SKM-1 treated with dmso at 0.1 percent for 144 hours (cell line): ENCODE data around the gene TSSC4.

Experiments
- DNase-seq: peaks from one replicate; lab custom pipeline; 2025; ENCODE audit not compliant: unreplicated experiment; lab: John Stamatoyannopoulos, UW

The TSSC4 gene

GRCh38 chr11:2385156-2386151 lies 15.1 kb upstream of the TSSC4 start:
- no peak for DNase-seq

- no peak for DNase-seq
Measured at GRCh38 chr11:2386591-2386990, 14.0 kb upstream of the TSSC4 start.

- DNase-seq = no peak
Measured at GRCh38 chr11:2387266-2387987, 13.1 kb upstream of the TSSC4 start.

GRCh38 chr11:2388431-2389376 lies 11.8 kb upstream of the TSSC4 start:
- no peak for DNase-seq

- no peak for DNase-seq
Measured at GRCh38 chr11:2389377-2390026, 11.0 kb upstream of the TSSC4 start.

GRCh38 chr11:2390091-2390724 lies 10.3 kb upstream of the TSSC4 start:
- DNase-seq = no peak

- no peak for DNase-seq
Measured at GRCh38 chr11:2390725-2391151, 9.8 kb upstream of the TSSC4 start.

GRCh38 chr11:2391181-2391975 lies 9.2 kb upstream of the TSSC4 start:
- DNase-seq = no peak

GRCh38 chr11:2392241-2392959 lies 8.2 kb upstream of the TSSC4 start:
- no peak for DNase-seq

- no peak for DNase-seq
Measured at GRCh38 chr11:2393111-2393868, 7.3 kb upstream of the TSSC4 start.

GRCh38 chr11:2393941-2394817 lies 6.4 kb upstream of the TSSC4 start:
- no peak for DNase-seq

GRCh38 chr11:2394818-2395105 lies 5.8 kb upstream of the TSSC4 start:
- DNase-seq = no peak

GRCh38 chr11:2395211-2395730 lies 5.3 kb upstream of the TSSC4 start:
- no peak for DNase-seq

GRCh38 chr11:2395856-2396255 lies 4.7 kb upstream of the TSSC4 start:
- DNase-seq = no peak

- DNase-seq = no peak
Measured at GRCh38 chr11:2396471-2396870, 4.1 kb upstream of the TSSC4 start.

GRCh38 chr11:2397005-2397404 lies 3.5 kb upstream of the TSSC4 start:
- DNase-seq = no peak
